DND-41 (cell line): Measurements from ENCODE around the gene NAT8.

Source experiments
- CTCF ChIP-seq: IDR thresholded peaks from 2 replicates; pipeline ENCODE4 v1.5.1; 2012; ENCODE audit warnings: borderline replicate concordance, low read length, moderate library complexity, mild to moderate bottlenecking; ENCODE audit not compliant: poor library complexity, severe bottlenecking; ENCODE audit errors: extremely low read depth
- EZH2 ChIP-seq: IDR thresholded peaks from 3 replicates; pipeline ENCODE4 v1.6.1; 2012; ENCODE audit warnings: borderline replicate concordance, low read depth, mild to moderate bottlenecking, moderate library complexity, low read length, inconsistent platforms; ENCODE audit not compliant: severe bottlenecking

- TF ChIP-seq EZH2, result no peak
- TF ChIP-seq CTCF, result no peak
These were observed 27.2 kb downstream of the NAT8 start for GRCh38 chr2:73614997-73615396.
